OCI-LY3 (cell line): ENCODE measurements around the gene PTPRD.

Experiments used
- H2AFZ ChIP-seq: fragments of 200-600, 300-600 bp; shearing (Covaris generic); 2 replicates; pipeline ENCODE4 v1.6.0; 2014; ENCODE audit warnings: antibody characterized with exemption, low read depth, low read length
- H3K27ac ChIP-seq: fragments of 200-600, 300-600 bp; sonication (generic); 2 replicates; pipeline ENCODE4 v1.5.1; 2014; ENCODE audit warnings: mild to moderate bottlenecking, low read length, moderate library complexity, mixed read lengths
- H3K27me3 ChIP-seq: fragments of 200-600, 300-600 bp; sonication (generic); 2 replicates; pipeline ENCODE4 v1.6.1; 2014; ENCODE audit warnings: low read depth, low read length, mixed read lengths
- H3K36me3 ChIP-seq: fragments of 200-600, 300-600 bp; sonication (generic); replicated peaks from 2 replicates; pipeline ENCODE3; 2014; ENCODE audit warnings: low read depth, low read length, mixed read lengths
- H3K4me1 ChIP-seq: fragments of 300-600, 200-600 bp; sonication (generic); 2 replicates; pipeline ENCODE4 v1.6.1; 2014; ENCODE audit warnings: low read length, mixed read lengths
- H3K4me2 ChIP-seq: fragments of 200-600, 300-600 bp; sonication (generic); 2 replicates; pipeline ENCODE4 v1.6.1; 2014; ENCODE audit warnings: low read length, mixed read lengths
- H3K4me3 ChIP-seq: fragments of 300-600, 200-600 bp; sonication (generic); 2 replicates; pipeline ENCODE4 v1.5.1; 2014; ENCODE audit warnings: antibody characterized with exemption, mild to moderate bottlenecking, low read length, moderate library complexity
- H3K79me2 ChIP-seq: fragments of 300-600, 200-600 bp; shearing (Covaris generic); 2 replicates; pipeline ENCODE4 v1.6.1; 2014; ENCODE audit warnings: mild to moderate bottlenecking, low read length, mixed read lengths
- H3K9ac ChIP-seq: fragments of 300-600, 200-600 bp; shearing (Covaris generic); 2 replicates; pipeline ENCODE4 v1.6.0; 2014; ENCODE audit warnings: mild to moderate bottlenecking, low read length, moderate library complexity
- H3K9me3 ChIP-seq: fragments of 200-600, 300-600 bp; shearing (Covaris generic); 2 replicates; pipeline ENCODE4 v1.6.1; 2014; ENCODE audit warnings: low read length, mixed read lengths; ENCODE audit not compliant: insufficient read depth
- H4K20me1 ChIP-seq: fragments of 200-600, 300-600 bp; sonication (generic); 2 replicates; pipeline ENCODE4 v1.6.1; 2016; ENCODE audit warnings: low read length, mixed read lengths; ENCODE audit not compliant: insufficient read depth
- EZH2phosphoT487 ChIP-seq: fragments of 200-600 bp; shearing (Covaris generic); IDR thresholded peaks from 2 replicates; pipeline ENCODE4 v1.6.1; 2018; ENCODE audit warnings: antibody characterized with exemption, mixed run types, low read depth
- TF ChIP-seq, protein P1 (sequence below): fragments of 200-600, 300-600 bp; sonication (generic); IDR thresholded peaks from 2 replicates; pipeline ENCODE4 v1.5.1; 2014; ENCODE audit warnings: antibody characterized with exemption, low read length, low read depth

PTPRD gene

DNA sequence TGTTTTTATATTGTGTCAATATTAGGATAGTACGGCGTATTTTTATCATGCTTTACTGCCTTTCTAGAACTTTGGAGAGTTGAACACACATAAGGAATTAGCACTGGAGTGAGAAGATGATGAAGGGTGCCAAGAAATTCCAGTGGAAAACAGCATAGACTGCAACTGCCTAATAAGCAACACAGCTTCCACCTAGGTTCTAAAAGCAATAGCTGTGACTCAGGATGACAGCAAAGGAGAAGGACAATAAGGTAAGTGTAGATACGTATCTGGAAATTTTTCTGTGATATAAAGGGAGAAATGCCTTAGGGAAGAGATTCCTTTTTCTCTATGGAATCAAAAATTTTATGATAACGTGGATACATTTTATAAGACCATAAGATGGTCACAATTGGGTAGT is 7.4 kb downstream of the PTPRD start:
- H3K27ac ChIP-seq = no peak overlapping the region
- H3K79me2 ChIP-seq = no peaks in the 10 kb centered on the region
- H3K9ac ChIP-seq = no peak overlapping the region
- TF ChIP-seq, protein P1, sequence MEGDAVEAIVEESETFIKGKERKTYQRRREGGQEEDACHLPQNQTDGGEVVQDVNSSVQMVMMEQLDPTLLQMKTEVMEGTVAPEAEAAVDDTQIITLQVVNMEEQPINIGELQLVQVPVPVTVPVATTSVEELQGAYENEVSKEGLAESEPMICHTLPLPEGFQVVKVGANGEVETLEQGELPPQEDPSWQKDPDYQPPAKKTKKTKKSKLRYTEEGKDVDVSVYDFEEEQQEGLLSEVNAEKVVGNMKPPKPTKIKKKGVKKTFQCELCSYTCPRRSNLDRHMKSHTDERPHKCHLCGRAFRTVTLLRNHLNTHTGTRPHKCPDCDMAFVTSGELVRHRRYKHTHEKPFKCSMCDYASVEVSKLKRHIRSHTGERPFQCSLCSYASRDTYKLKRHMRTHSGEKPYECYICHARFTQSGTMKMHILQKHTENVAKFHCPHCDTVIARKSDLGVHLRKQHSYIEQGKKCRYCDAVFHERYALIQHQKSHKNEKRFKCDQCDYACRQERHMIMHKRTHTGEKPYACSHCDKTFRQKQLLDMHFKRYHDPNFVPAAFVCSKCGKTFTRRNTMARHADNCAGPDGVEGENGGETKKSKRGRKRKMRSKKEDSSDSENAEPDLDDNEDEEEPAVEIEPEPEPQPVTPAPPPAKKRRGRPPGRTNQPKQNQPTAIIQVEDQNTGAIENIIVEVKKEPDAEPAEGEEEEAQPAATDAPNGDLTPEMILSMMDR = no peak
- no peak for TF ChIP-seq EZH2phosphoT487
- H3K9me3 ChIP-seq = no peaks in the 10 kb centered on the region
- H3K27me3 ChIP-seq = no peaks in the 10 kb centered on the region
- no peak overlapping the region for H2AFZ ChIP-seq
- H4K20me1 ChIP-seq = no peaks in the 10 kb centered on the region
- no peak overlapping the region for H3K4me3 ChIP-seq
- no peaks in the 10 kb centered on the region for H3K36me3 ChIP-seq
- H3K4me2 ChIP-seq = no peak overlapping the region
- no peaks in the 10 kb centered on the region for H3K4me1 ChIP-seq

DNA sequence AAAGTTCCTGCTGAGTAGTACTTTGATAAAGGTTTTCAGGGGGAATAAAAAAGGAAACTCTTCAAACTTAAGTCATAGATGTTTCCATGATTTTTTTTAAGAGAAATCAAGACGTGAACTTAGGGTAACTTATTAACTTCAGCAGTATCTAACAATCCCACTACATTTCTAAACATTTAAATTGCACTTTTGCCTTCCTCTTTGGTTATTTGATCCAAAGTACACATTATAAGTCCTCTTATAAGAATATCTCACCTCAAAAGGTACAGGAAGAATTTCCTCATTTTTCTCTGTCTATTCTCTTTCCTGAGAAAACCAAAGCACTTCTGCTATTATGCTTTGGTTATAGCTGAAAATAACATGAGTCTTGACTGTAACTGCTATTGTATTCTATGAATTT is 7.9 kb downstream of the PTPRD start:
- Histone ChIP-seq H3K27ac (no peak overlapping the region), H3K27me3 (no peaks in the 10 kb centered on the region), H3K9me3 (no peaks in the 10 kb centered on the region), H4K20me1 (no peaks in the 10 kb centered on the region), H3K4me3 (no peak overlapping the region), H3K36me3 (no peaks in the 10 kb centered on the region), H2AFZ (no peak overlapping the region), H3K9ac (no peak overlapping the region), H3K4me1 (no peaks in the 10 kb centered on the region), H3K4me2 (no peak overlapping the region), H3K79me2 (no peaks in the 10 kb centered on the region)
- TF ChIP-seq, protein P1 = no peak
- TF ChIP-seq EZH2phosphoT487 = no peak

DNA sequence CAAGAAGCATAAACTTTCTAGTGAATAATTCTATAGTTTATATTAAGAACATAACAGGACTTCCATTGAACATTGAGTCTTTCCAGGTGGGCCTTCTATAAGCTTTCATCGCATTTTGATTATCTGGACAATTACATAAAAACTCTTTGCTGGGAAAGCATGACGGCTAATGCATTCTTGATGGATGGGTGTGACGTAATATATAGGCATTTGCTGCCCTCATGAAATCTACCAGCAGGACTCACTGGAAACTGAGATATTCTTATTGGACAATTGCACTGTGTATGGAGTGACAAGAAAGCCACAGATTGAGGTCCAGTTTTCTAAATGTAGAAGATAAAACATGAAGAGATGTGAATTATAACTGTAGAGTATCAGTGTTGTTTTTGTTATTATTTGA is 15.0 kb downstream of the PTPRD start:
- Histone ChIP-seq H3K9ac (no peak overlapping the region), H3K79me2 (no peaks in the 10 kb centered on the region), H3K9me3 (no peaks in the 10 kb centered on the region), H3K4me2 (no peak overlapping the region), H3K27ac (no peak overlapping the region), H4K20me1 (no peaks in the 10 kb centered on the region), H3K4me1 (no peaks in the 10 kb centered on the region), H2AFZ (no peak overlapping the region), H3K4me3 (no peak overlapping the region), H3K36me3 (no peaks in the 10 kb centered on the region), H3K27me3 (no peaks in the 10 kb centered on the region)
- TF ChIP-seq, protein P1 = no peak
- no peak for TF ChIP-seq EZH2phosphoT487

DNA sequence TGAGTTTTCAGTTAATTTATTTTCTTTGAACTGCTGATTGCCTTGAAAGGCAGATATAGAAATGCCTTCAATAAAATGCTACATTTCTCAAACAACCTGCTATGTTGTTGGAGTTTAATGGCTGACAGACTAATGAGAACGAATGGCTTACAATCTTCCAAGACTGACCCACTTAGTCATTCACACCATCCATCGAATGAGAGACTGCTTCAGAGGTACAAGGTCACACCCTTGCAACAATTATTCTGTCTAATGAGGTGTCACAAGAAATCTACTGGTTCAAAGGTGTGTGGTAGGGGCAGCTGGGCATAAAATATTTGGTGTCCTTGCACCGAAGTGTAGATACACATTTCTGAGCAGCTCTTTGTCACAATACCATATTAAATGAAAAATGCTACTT is 18.3 kb downstream of the PTPRD start:
- H3K79me2 ChIP-seq = no peaks in the 10 kb centered on the region
- H3K4me3 ChIP-seq = no peak overlapping the region

More for the DNA sequence above, 18.3 kb downstream of the PTPRD start:
- Histone ChIP-seq H3K27me3 (no peaks in the 10 kb centered on the region), H3K9ac (no peak overlapping the region), H3K9me3 (no peaks in the 10 kb centered on the region), H3K36me3 (no peaks in the 10 kb centered on the region), H3K4me2 (no peak overlapping the region), H4K20me1 (no peaks in the 10 kb centered on the region), H3K27ac (no peak overlapping the region), H3K4me1 (no peaks in the 10 kb centered on the region), H2AFZ (no peak overlapping the region)
- TF ChIP-seq EZH2phosphoT487 = no peak
- TF ChIP-seq, protein P1 = no peak
